ENCODE results near the gene APP. TPM values are rescaled to one million over a fixed set of nuclear protein-coding genes. Genes with fewer than 3 reads are reported as not detected.

Gene APP
- total RNA-seq, 5 donors from 2014 or later (not counting 1 experiment from before 2014, with no cell fraction given) = 33.7 to 44.7 (median 37.5) TPM

DNA sequence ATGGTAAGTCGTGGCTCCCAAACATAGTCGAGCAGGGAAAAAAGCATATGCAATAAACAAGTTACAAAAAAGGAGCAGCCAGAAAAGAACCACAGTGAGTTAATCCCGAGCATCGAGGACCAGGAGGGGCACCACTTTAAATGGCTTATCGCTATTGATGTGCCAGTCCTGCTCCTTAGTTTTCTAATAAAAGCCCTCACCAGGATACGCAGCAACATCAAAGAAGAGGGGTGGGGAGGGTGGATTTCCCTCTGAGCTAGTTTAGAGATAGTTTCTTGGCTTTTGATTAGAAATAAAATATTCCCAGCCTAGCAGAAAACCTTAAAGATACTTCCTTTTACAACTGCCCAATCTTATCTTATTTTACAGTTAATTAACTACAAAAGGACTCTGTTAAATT, 265.4 kb downstream of the APP start:
- Histone ChIP-seq H3K4me3 (ENCODE audit: control insufficient read depth in 1 of 2, extremely low read depth in 1 of 2, low read length in 1 of 2) (no peak overlapping the region), H3K4me1 (ENCODE audit: control insufficient read depth in 1 of 2, extremely low read depth in 1 of 2, insufficient read depth in 2 of 2, low read length in 2 of 2) (no peaks in the 10 kb centered on the region), H3K27me3 (replicated peaks in 1 of 2; ENCODE audit: control insufficient read depth in 2 of 2, extremely low read depth in 1 of 2, insufficient read depth in 2 of 2, low read length in 1 of 2) (no peaks in the 10 kb centered on the region), H3K36me3 (ENCODE audit: control insufficient read depth in 2 of 2, extremely low read depth in 1 of 2, insufficient read depth in 1 of 2, low read length in 1 of 2) (no peaks in the 10 kb centered on the region), H3K27ac (ENCODE audit: low read length) (no peak overlapping the region), H3K9me3 (no peaks in the 10 kb centered on the region)
- DNase-seq (no peak), ATAC-seq (replicated peaks in 1 of 4) (no peak)
- WGBS (ENCODE audit: insufficient coverage) = 80% methylated on average over 1 of the region's 6 CpGs
- Mint-ChIP-seq H3K36me3 (no peaks in the 10 kb centered on the region), H3K27ac (no peak overlapping the region), H3K4me3 (no peak overlapping the region), H3K27me3 (no peaks in the 10 kb centered on the region), H3K4me1 (no peaks in the 10 kb centered on the region), H3K9me3 (no peaks in the 10 kb centered on the region)
- CTCF ChIA-PET = interaction anchor here in 1 of 2 donors (0.6 kb wide), 1 partner anchor 87 kb away, joined by 3 read pairs; no protein-coding TSS in a partner anchor
- POLR2A ChIA-PET = no interaction called here

DNA sequence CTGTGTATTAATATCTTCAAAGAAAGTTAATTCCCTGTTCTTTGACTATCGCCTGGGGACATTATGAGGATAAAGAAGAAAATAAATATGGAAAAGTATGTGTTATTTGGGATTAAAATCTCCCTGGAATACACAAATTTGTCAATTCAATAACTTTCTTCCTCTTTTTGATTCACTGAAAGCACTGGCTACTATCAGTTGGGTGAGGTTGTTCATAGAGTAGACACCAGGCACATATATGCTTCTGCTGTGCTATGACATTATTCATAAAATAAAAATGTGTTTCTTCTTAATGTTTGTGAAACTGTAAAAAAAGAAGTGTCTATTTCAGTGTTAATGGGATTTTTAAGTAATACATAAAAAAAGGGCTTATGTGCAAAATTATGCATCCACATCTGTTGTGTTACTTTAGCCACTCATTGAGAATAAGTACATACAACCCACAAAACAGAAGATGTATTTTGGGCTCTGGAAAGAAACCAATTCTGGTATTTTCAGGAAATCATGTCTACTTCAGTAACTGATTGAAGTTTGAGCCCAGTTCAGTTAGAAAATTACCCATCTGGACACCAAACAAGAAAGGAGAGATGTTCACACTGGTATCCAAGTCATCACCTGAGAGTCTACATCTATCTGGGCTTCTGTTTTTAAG, 266.4 kb downstream of the APP start:
- Mint-ChIP-seq H3K4me1 (no peaks in the 10 kb centered on the region), H3K9me3 (no peaks in the 10 kb centered on the region), H3K27ac (no peak overlapping the region), H3K36me3 (no peaks in the 10 kb centered on the region), H3K27me3 (no peaks in the 10 kb centered on the region), H3K4me3 (no peak overlapping the region)
- no peaks in the 10 kb centered on the region for H3K36me3 ChIP-seq (ENCODE audit: control insufficient read depth in 2 of 2, extremely low read depth in 1 of 2, insufficient read depth in 1 of 2, low read length in 1 of 2)
- H3K9me3 ChIP-seq = no peaks in the 10 kb centered on the region
- no peak overlapping the region for H3K4me3 ChIP-seq (ENCODE audit: control insufficient read depth in 1 of 2, extremely low read depth in 1 of 2, low read length in 1 of 2)
- H3K27ac ChIP-seq (ENCODE audit: low read length) = no peak overlapping the region
- WGBS (ENCODE audit: insufficient coverage) = no CpG with 5 or more reads among the region's 1 CpG
- no peaks in the 10 kb centered on the region for H3K4me1 ChIP-seq (ENCODE audit: control insufficient read depth in 1 of 2, extremely low read depth in 1 of 2, insufficient read depth in 2 of 2, low read length in 2 of 2)
- ATAC-seq (replicated peaks in 1 of 4) (no peak), DNase-seq (no peak)
- CTCF ChIA-PET = no interaction called here
- POLR2A ChIA-PET = no interaction called here
- H3K27me3 ChIP-seq (replicated peaks in 1 of 2; ENCODE audit: control insufficient read depth in 2 of 2, extremely low read depth in 1 of 2, insufficient read depth in 2 of 2, low read length in 1 of 2) = no peaks in the 10 kb centered on the region

DNA sequence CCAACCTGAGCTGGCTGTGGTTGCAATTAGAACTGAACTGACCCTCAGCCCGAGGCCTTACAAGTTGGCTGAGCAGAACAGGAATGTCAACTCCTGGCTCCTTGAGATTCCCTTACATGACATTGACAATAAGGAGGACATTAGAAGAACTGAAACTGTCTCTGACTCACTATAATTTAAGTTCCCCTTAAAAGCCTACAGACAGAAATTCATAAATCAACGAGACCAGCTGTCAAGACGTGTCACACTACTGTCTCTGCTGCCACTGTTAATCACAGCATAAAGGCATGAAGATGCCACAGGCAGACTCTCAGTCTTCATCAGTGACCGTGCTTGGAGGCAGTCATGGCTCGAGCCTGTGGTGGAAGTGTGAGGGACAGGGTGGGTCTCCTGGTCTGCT, 267.0 kb downstream of the APP start:
- POLR2A ChIA-PET = no interaction called here
- Mint-ChIP-seq H3K4me1 (no peaks in the 10 kb centered on the region), H3K4me3 (no peak overlapping the region), H3K27me3 (no peaks in the 10 kb centered on the region), H3K36me3 (no peaks in the 10 kb centered on the region), H3K9me3 (no peaks in the 10 kb centered on the region), H3K27ac (no peak overlapping the region)
- no peaks in the 10 kb centered on the region for H3K9me3 ChIP-seq
- H3K4me3 ChIP-seq (ENCODE audit: control insufficient read depth in 1 of 2, extremely low read depth in 1 of 2, low read length in 1 of 2) = no peak overlapping the region
- peak in 1 of 35 experiments; percentile 3 for DNase-seq
- no peaks in the 10 kb centered on the region for H3K36me3 ChIP-seq (ENCODE audit: control insufficient read depth in 2 of 2, extremely low read depth in 1 of 2, insufficient read depth in 1 of 2, low read length in 1 of 2)
- WGBS (ENCODE audit: insufficient coverage) = 60% methylated on average over 5 of the region's 5 CpGs
- CTCF ChIA-PET = no interaction called here
- no peak for ATAC-seq (replicated peaks in 1 of 4)
- H3K27ac ChIP-seq (ENCODE audit: low read length) = no peak overlapping the region
- H3K4me1 ChIP-seq (ENCODE audit: control insufficient read depth in 1 of 2, extremely low read depth in 1 of 2, insufficient read depth in 2 of 2, low read length in 2 of 2) = no peaks in the 10 kb centered on the region
- H3K27me3 ChIP-seq (replicated peaks in 1 of 2; ENCODE audit: control insufficient read depth in 2 of 2, extremely low read depth in 1 of 2, insufficient read depth in 2 of 2, low read length in 1 of 2) = no peaks in the 10 kb centered on the region

DNA sequence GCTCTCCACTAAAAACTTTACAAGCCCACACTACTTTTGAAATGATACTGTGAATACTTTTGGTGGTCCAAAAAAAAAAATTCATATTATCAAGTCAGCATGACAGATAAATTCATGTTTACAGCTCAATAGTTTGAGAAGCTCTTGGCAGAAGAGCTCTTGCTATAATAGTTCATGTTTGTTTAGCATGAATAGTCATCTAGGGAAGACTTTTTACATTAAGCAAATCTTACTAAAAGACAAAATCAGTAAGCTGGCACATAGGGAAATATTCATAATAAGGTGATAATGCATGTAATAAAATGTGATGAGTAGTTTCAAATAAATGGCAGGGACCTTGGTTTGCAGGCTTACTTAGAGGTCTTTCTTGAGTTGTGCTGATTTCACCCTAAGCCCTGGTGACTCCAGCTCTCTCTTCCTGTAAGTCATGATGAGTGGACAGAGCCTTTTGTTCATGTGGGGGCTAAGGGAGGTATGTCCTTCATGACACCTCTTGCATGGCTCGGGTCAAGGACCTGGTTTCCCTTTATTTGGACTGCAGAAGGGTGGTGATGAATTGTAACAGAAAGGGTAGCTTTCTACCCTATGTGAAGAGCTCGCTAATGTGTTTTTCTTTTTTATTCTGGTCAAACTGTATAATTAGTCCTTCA, 269.1 kb downstream of the APP start:
- CTCF ChIA-PET = interaction anchor here (0.6 to 1.0 kb wide), 3 partner anchors 17 to 483 kb away, joined by 3 to 5 read pairs (median 3); no protein-coding TSS in a partner anchor
- DNase-seq = no peak
- no peak overlapping the region for H3K27ac ChIP-seq (ENCODE audit: low read length)
- H3K4me3 ChIP-seq (ENCODE audit: control insufficient read depth in 1 of 2, extremely low read depth in 1 of 2, low read length in 1 of 2) = no peak overlapping the region
- H3K4me1 Mint-ChIP-seq = peaks cover 4 to 7% (median 6%) of the 10 kb centered on the region in 3 donors
- no peaks in the 10 kb centered on the region for H3K9me3 ChIP-seq
- POLR2A ChIA-PET = no interaction called here
- no peak overlapping the region for H3K27ac Mint-ChIP-seq
- WGBS (ENCODE audit: insufficient coverage) = no CpG with 5 or more reads among the region's 2 CpGs
- peaks cover 0 to under 1% of the 10 kb centered on the region in 2 experiments for H3K4me1 ChIP-seq (ENCODE audit: control insufficient read depth in 1 of 2, extremely low read depth in 1 of 2, insufficient read depth in 2 of 2, low read length in 2 of 2)
- H3K36me3 ChIP-seq (ENCODE audit: control insufficient read depth in 2 of 2, extremely low read depth in 1 of 2, insufficient read depth in 1 of 2, low read length in 1 of 2) = no peaks in the 10 kb centered on the region
- no peaks in the 10 kb centered on the region for H3K27me3 Mint-ChIP-seq
- ATAC-seq (replicated peaks in 1 of 4) = no peak
- no peak overlapping the region for H3K4me3 Mint-ChIP-seq
- H3K27me3 ChIP-seq (replicated peaks in 1 of 2; ENCODE audit: control insufficient read depth in 2 of 2, extremely low read depth in 1 of 2, insufficient read depth in 2 of 2, low read length in 1 of 2) = no peaks in the 10 kb centered on the region
- H3K36me3 Mint-ChIP-seq = no peaks in the 10 kb centered on the region
- H3K9me3 Mint-ChIP-seq = no peaks in the 10 kb centered on the region

DNA sequence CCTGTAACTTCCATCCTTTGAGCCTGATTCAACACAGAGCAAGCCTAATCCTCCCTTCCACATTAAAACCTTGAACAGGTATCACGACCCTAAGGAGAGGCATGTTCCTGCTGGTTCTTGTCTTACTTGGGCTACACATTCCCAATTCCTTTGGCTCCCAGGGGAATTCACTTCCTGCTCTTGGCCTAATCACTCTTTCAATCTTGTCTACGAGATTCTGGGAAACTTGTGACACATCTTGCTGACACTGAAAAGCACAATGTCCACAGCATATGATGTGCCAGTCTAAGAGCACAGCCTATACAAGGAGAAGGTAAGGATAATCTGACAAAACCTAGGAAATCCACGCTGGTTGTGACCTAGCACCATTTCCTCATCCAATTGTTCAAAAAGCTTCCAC, 271.9 kb downstream of the APP start:
- Histone ChIP-seq H3K4me1 (ENCODE audit: control insufficient read depth in 1 of 2, extremely low read depth in 1 of 2, insufficient read depth in 2 of 2, low read length in 2 of 2) (peaks cover 0 to 3% of the 10 kb centered on the region in 2 experiments), H3K36me3 (ENCODE audit: control insufficient read depth in 2 of 2, extremely low read depth in 1 of 2, insufficient read depth in 1 of 2, low read length in 1 of 2) (no peaks in the 10 kb centered on the region), H3K27ac (ENCODE audit: low read length) (no peak overlapping the region), H3K4me3 (ENCODE audit: control insufficient read depth in 1 of 2, extremely low read depth in 1 of 2, low read length in 1 of 2) (no peak overlapping the region), H3K9me3 (no peaks in the 10 kb centered on the region), H3K27me3 (replicated peaks in 1 of 2; ENCODE audit: control insufficient read depth in 2 of 2, extremely low read depth in 1 of 2, insufficient read depth in 2 of 2, low read length in 1 of 2) (no peaks in the 10 kb centered on the region)
- ChIA-PET CTCF (no interaction called here), POLR2A (no interaction called here)
- Mint-ChIP-seq H3K9me3 (no peaks in the 10 kb centered on the region), H3K27ac (no peak overlapping the region), H3K27me3 (no peaks in the 10 kb centered on the region), H3K4me1 (peaks cover 7 to 13% (median 10%) of the 10 kb centered on the region in 3 donors), H3K4me3 (no peak overlapping the region), H3K36me3 (no peaks in the 10 kb centered on the region)
- DNase-seq (no peak), ATAC-seq (replicated peaks in 1 of 4) (no peak)
- WGBS (ENCODE audit: insufficient coverage) = 77% methylated on average over 2 of the region's 3 CpGs

DNA sequence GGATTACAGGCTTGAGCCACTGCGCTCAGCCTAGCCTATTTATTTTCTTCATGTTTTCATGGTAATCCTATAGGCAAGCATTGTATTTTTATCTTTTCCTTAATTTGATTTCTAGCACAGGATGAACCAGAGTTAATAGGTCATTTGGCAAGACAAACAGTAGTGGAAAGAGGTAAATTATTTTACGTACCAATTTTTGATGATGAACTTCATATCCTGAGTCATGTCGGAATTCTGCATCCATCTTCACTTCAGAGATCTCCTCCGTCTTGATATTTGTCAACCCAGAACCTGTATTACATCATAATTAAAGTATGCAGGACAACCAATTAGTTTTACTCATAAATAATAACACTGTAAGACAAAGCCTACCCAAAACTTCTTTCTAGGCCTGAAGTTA, 273.2 kb downstream of the APP start:
- ChIA-PET CTCF (no interaction called here), POLR2A (no interaction called here)
- no peak overlapping the region for H3K27ac ChIP-seq (ENCODE audit: low read length)
- WGBS (ENCODE audit: insufficient coverage) = 100% methylated on average over 1 of the region's 4 CpGs
- no peak for DNase-seq
- Mint-ChIP-seq H3K4me3 (no peak overlapping the region), H3K27ac (no peak overlapping the region), H3K27me3 (no peaks in the 10 kb centered on the region), H3K4me1 (peaks cover 7 to 13% (median 10%) of the 10 kb centered on the region in 3 donors), H3K36me3 (peaks cover 6% of the 10 kb centered on the region), H3K9me3 (no peaks in the 10 kb centered on the region)
- H3K4me3 ChIP-seq (ENCODE audit: control insufficient read depth in 1 of 2, extremely low read depth in 1 of 2, low read length in 1 of 2) = no peak overlapping the region
- no peaks in the 10 kb centered on the region for H3K9me3 ChIP-seq
- no peaks in the 10 kb centered on the region for H3K27me3 ChIP-seq (replicated peaks in 1 of 2; ENCODE audit: control insufficient read depth in 2 of 2, extremely low read depth in 1 of 2, insufficient read depth in 2 of 2, low read length in 1 of 2)
- no peaks in the 10 kb centered on the region for H3K36me3 ChIP-seq (ENCODE audit: control insufficient read depth in 2 of 2, extremely low read depth in 1 of 2, insufficient read depth in 1 of 2, low read length in 1 of 2)
- no peak for ATAC-seq (replicated peaks in 1 of 4)
- peaks cover 0 to 3% of the 10 kb centered on the region in 2 experiments for H3K4me1 ChIP-seq (ENCODE audit: control insufficient read depth in 1 of 2, extremely low read depth in 1 of 2, insufficient read depth in 2 of 2, low read length in 2 of 2)

Data from T-cell (primary cell).